WTC11 (cell line): Measurements from ENCODE around the gene SLC4A1AP. TPM values are rescaled to one million over a fixed set of nuclear protein-coding genes. Genes with fewer than 3 reads are reported as not detected.

Experiments
- AR ChIP-seq: fragments of 250-450 bp; sonication (Bioruptor Pico); IDR thresholded peaks from 2 replicates; pipeline ENCODE4 v1.9.0; 2021; ENCODE audit warnings: mild to moderate bottlenecking
- E2F5 ChIP-seq: sonication (generic); formaldehyde crosslinking; IDR thresholded peaks from 2 replicates; pipeline ENCODE4 v1.8.1; 2022; ENCODE audit warnings: mild to moderate bottlenecking, moderate library complexity, missing genetic modification reagents
- GRHL2 ChIP-seq: fragments of 250-450 bp; sonication (Bioruptor Pico); IDR thresholded peaks from 2 replicates; pipeline ENCODE4 v1.8.0; 2022; ENCODE audit warnings: mild to moderate bottlenecking, moderate library complexity; ENCODE audit not compliant: insufficient replicate concordance, severe bottlenecking
- KAT7 ChIP-seq: sonication (generic); formaldehyde crosslinking; IDR thresholded peaks from 2 replicates; pipeline ENCODE4 v1.8.1; 2023; ENCODE audit warnings: missing genetic modification reagents, mild to moderate bottlenecking, borderline replicate concordance
- MAX ChIP-seq: sonication (generic); formaldehyde crosslinking; IDR thresholded peaks from 2 replicates; pipeline ENCODE4 v1.8.0; 2022; ENCODE audit warnings: mild to moderate bottlenecking, missing genetic modification reagents
- NFE2L1 ChIP-seq: sonication (generic); formaldehyde crosslinking; IDR thresholded peaks from 2 replicates; pipeline ENCODE4 v1.8.1; 2023; ENCODE audit warnings: missing genetic modification reagents
- NFYB ChIP-seq: sonication (generic); formaldehyde crosslinking; conservative IDR thresholded peaks from 2 replicates; pipeline ENCODE4 v1.8.0; 2022; ENCODE audit warnings: low read depth, missing genetic modification reagents
- RELA ChIP-seq: sonication (generic); formaldehyde crosslinking; IDR thresholded peaks from 2 replicates; pipeline ENCODE4 v1.8.1; 2022; ENCODE audit warnings: missing genetic modification reagents, mild to moderate bottlenecking, borderline replicate concordance
- RORB ChIP-seq: fragments of 250-450 bp; sonication (Bioruptor Pico); IDR thresholded peaks from 2 replicates; pipeline ENCODE4 v1.9.0; 2021; ENCODE audit warnings: mild to moderate bottlenecking
- SMAD4 ChIP-seq: sonication (generic); formaldehyde crosslinking; IDR thresholded peaks from 2 replicates; pipeline ENCODE4 v1.8.0; 2022; ENCODE audit warnings: mild to moderate bottlenecking, missing genetic modification reagents
- STAT6 ChIP-seq: sonication (generic); formaldehyde crosslinking; conservative IDR thresholded peaks from 2 replicates; pipeline ENCODE4 v1.8.1; 2023; ENCODE audit warnings: mild to moderate bottlenecking, low read depth, missing genetic modification reagents, moderate library complexity
- ZBTB43 ChIP-seq: sonication (generic); formaldehyde crosslinking; IDR thresholded peaks from 2 replicates; pipeline ENCODE4 v1.8.1; 2023; ENCODE audit warnings: mild to moderate bottlenecking, missing genetic modification reagents
- ZNF121 ChIP-seq: sonication (generic); formaldehyde crosslinking; IDR thresholded peaks from 2 replicates; pipeline ENCODE4 v1.8.0; 2023; ENCODE audit warnings: missing genetic modification reagents
- ZNF219 ChIP-seq: sonication (generic); formaldehyde crosslinking; IDR thresholded peaks from 2 replicates; pipeline ENCODE4 v1.8.0; 2023; ENCODE audit warnings: missing genetic modification reagents, mild to moderate bottlenecking, borderline replicate concordance
- ZNF232 ChIP-seq: sonication (generic); formaldehyde crosslinking; IDR thresholded peaks from 2 replicates; pipeline ENCODE4 v1.8.0; 2022; ENCODE audit warnings: mild to moderate bottlenecking, missing genetic modification reagents
- ZNF317 ChIP-seq: sonication (generic); formaldehyde crosslinking; IDR thresholded peaks from 2 replicates; pipeline ENCODE4 v1.8.1; 2023; ENCODE audit warnings: low read depth, mild to moderate bottlenecking, moderate library complexity, missing genetic modification reagents, borderline replicate concordance
- total RNA-seq: library from RNA; stranded (reverse); gene quantifications from 3 replicates; pipeline ENCODE4 v1.2.3, GENCODE V29; 2021
- TF ChIP-seq, protein P1 (sequence below): sonication (generic); formaldehyde crosslinking; IDR thresholded peaks from 2 replicates; pipeline ENCODE4 v1.8.1; 2023; ENCODE audit warnings: mild to moderate bottlenecking, moderate library complexity, missing genetic modification reagents
- TF ChIP-seq, protein P2 (sequence below): sonication (generic); formaldehyde crosslinking; IDR thresholded peaks from 2 replicates; pipeline ENCODE4 v1.8.0; 2022; ENCODE audit warnings: mild to moderate bottlenecking, missing genetic modification reagents
- TF ChIP-seq, protein P3 (sequence below): sonication (generic); formaldehyde crosslinking; IDR thresholded peaks from 2 replicates; pipeline ENCODE4 v1.8.0; 2023; ENCODE audit warnings: missing genetic modification reagents

The SLC4A1AP gene
- total RNA-seq, 1 experiment from 2014 or later, result 20.1 TPM

DNA sequence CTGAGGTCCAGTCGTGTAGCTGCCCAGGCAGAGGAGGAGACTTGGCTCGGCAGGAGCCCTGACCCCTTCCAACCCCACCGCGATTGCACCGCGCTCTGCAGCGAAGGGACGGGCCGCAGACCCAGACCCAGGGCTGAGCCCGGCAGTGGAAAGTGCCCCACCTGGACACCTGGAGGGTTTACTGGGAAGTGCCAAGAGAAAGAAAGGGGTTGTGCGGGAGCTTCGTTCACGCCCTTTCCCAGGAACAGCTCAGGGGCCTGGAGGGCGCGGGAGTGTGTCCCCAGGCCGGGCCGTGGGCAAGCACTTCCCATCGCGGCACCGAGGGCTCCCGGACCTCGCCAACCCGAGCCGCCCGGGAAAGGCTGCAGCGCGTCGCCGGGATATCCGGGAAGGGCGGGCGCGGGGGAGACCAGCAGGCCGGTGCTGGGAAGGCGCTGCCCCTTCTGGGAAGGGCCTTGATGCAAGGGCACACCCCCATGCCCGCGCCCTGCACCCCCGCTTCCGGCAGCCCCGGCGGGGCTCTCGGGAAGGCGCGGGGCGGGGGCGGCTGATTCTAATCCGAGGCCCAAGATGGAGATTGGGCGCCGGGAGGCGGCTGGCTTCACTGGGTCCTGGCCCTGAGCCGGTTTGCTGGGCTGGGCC, 71.7 kb downstream of the SLC4A1AP start (continued):
- TF ChIP-seq STAT6 (no peak), ZBTB43 (0 out of 2 replicates have a peak, but pooled peaks have one; percentile 48), ZNF317 (CRISPR knock-in tag) (peak; percentile 13; the same call in 1 of the 2 replicates), ZNF121 (CRISPR knock-in tag) (peak; percentile 94), NFYB (CRISPR knock-in tag) (peak; percentile 20; the same call in 1 of the 2 replicates), ZNF219 (CRISPR knock-in tag) (no peak), RORB (CRISPR knock-in tag) (no peak), AR (CRISPR knock-in tag) (no peak), RELA (CRISPR knock-in tag) (peak; percentile 42; the same call in 1 of the 2 replicates), SMAD4 (CRISPR knock-in tag) (no peak), E2F5 (CRISPR knock-in tag) (peak; percentile 77), KAT7 (CRISPR knock-in tag) (0 out of 2 replicates have a peak, but pooled peaks have one; percentile 80), NFE2L1 (CRISPR knock-in tag) (no peak), ZNF232 (CRISPR knock-in tag) (0 out of 2 replicates have a peak, but pooled peaks have one; percentile 41), MAX (CRISPR knock-in tag) (peak; percentile 53; the same call in 1 of the 2 replicates), GRHL2 (CRISPR knock-in tag) (no peak)
- TF ChIP-seq, protein P1, sequence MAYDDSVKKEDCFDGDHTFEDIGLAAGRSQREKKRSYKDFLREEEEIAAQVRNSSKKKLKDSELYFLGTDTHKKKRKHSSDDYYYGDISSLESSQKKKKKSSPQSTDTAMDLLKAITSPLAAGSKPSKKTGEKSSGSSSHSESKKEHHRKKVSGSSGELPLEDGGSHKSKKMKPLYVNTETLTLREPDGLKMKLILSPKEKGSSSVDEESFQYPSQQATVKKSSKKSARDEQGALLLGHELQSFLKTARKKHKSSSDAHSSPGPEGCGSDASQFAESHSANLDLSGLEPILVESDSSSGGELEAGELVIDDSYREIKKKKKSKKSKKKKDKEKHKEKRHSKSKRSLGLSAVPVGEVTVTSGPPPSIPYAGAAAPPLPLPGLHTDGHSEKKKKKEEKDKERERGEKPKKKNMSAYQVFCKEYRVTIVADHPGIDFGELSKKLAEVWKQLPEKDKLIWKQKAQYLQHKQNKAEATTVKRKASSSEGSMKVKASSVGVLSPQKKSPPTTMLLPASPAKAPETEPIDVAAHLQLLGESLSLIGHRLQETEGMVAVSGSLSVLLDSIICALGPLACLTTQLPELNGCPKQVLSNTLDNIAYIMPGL (CRISPR knock-in tag), result peak; percentile 88; the same call in 1 of the 2 replicates
- TF ChIP-seq, protein P2, sequence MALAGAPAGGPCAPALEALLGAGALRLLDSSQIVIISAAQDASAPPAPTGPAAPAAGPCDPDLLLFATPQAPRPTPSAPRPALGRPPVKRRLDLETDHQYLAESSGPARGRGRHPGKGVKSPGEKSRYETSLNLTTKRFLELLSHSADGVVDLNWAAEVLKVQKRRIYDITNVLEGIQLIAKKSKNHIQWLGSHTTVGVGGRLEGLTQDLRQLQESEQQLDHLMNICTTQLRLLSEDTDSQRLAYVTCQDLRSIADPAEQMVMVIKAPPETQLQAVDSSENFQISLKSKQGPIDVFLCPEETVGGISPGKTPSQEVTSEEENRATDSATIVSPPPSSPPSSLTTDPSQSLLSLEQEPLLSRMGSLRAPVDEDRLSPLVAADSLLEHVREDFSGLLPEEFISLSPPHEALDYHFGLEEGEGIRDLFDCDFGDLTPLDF (CRISPR knock-in tag), result no peak
- TF ChIP-seq, protein P3, sequence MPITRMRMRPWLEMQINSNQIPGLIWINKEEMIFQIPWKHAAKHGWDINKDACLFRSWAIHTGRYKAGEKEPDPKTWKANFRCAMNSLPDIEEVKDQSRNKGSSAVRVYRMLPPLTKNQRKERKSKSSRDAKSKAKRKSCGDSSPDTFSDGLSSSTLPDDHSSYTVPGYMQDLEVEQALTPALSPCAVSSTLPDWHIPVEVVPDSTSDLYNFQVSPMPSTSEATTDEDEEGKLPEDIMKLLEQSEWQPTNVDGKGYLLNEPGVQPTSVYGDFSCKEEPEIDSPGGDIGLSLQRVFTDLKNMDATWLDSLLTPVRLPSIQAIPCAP (CRISPR knock-in tag), result 0 out of 2 replicates have a peak, but pooled peaks have one; percentile 24
